Measurements from ENCODE around the gene CXorf49.
"Not testable (repeated sequence)": the region's sequence is repeated elsewhere in the genome, so short reads cannot be mapped to it uniquely, and the experiment has no call there.

- TF ChIP-seq, protein P1, sequence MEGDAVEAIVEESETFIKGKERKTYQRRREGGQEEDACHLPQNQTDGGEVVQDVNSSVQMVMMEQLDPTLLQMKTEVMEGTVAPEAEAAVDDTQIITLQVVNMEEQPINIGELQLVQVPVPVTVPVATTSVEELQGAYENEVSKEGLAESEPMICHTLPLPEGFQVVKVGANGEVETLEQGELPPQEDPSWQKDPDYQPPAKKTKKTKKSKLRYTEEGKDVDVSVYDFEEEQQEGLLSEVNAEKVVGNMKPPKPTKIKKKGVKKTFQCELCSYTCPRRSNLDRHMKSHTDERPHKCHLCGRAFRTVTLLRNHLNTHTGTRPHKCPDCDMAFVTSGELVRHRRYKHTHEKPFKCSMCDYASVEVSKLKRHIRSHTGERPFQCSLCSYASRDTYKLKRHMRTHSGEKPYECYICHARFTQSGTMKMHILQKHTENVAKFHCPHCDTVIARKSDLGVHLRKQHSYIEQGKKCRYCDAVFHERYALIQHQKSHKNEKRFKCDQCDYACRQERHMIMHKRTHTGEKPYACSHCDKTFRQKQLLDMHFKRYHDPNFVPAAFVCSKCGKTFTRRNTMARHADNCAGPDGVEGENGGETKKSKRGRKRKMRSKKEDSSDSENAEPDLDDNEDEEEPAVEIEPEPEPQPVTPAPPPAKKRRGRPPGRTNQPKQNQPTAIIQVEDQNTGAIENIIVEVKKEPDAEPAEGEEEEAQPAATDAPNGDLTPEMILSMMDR (IDR thresholded peaks at IDR 0.05): not testable (repeated sequence)
- not testable (repeated sequence) for TF ChIP-seq POLR2AphosphoS5 (IDR thresholded peaks at IDR 0.05)
These were observed 20.4 kb downstream of the CXorf49 start for GRCh38 chrX:71697466-71698298.

All from breast epithelium (tissue), 3 donors.